ENCODE measurements around the gene ARHGAP4.

Gene ARHGAP4

GRCh38 chrX:153961292-153961691 lies 35.2 kb upstream of the ARHGAP4 start:
- DNase-seq, result no peak

- DNase-seq, result no peak
These were observed 34.7 kb upstream of the ARHGAP4 start for GRCh38 chrX:153960786-153961185.

- DNase-seq, result no peak
These were observed 34.0 kb upstream of the ARHGAP4 start for GRCh38 chrX:153960077-153960476.

- no peak for DNase-seq
These were observed 33.6 kb upstream of the ARHGAP4 start for GRCh38 chrX:153959649-153960048.

GRCh38 chrX:153958605-153959004 lies 32.5 kb upstream of the ARHGAP4 start:
- no peak for DNase-seq

GRCh38 chrX:153957224-153957623 lies 31.2 kb upstream of the ARHGAP4 start:
- no peak for DNase-seq

- no peak for DNase-seq
These were observed 30.2 kb upstream of the ARHGAP4 start for GRCh38 chrX:153956044-153956907.

GRCh38 chrX:153955228-153955732 lies 29.2 kb upstream of the ARHGAP4 start:
- DNase-seq, result no peak

- DNase-seq, result no peak
These were observed 28.6 kb upstream of the ARHGAP4 start for GRCh38 chrX:153954558-153955227.

- no peak for DNase-seq
These were observed 28.0 kb upstream of the ARHGAP4 start for GRCh38 chrX:153953892-153954557.

GRCh38 chrX:153953342-153953830 lies 27.3 kb upstream of the ARHGAP4 start:
- peak; percentile 75 for DNase-seq

GRCh38 chrX:153952373-153953026 lies 26.4 kb upstream of the ARHGAP4 start:
- no peak for DNase-seq

- no peak for DNase-seq
These were observed 25.8 kb upstream of the ARHGAP4 start for GRCh38 chrX:153951683-153952372.

- no peak for DNase-seq
These were observed 24.1 kb upstream of the ARHGAP4 start for GRCh38 chrX:153950127-153950526.

GRCh38 chrX:153948847-153949805 lies 23.1 kb upstream of the ARHGAP4 start:
- DNase-seq, result no peak

GRCh38 chrX:153948002-153948466 lies 22.0 kb upstream of the ARHGAP4 start:
- no peak for DNase-seq

GRCh38 chrX:153947009-153947769 lies 21.1 kb upstream of the ARHGAP4 start:
- peak; percentile 56 for DNase-seq

GRCh38 chrX:153945956-153946943 lies 20.2 kb upstream of the ARHGAP4 start:
- DNase-seq, result no peak

GRCh38 chrX:153944800-153945150 lies 18.7 kb upstream of the ARHGAP4 start:
- no peak for DNase-seq
